GM12864 (cell line): ENCODE data around the gene GAB3.
"Not testable (repeated sequence)": the region's sequence is repeated elsewhere in the genome, so short reads cannot be mapped to it uniquely, and the experiment has no call there.

Source experiments
- DNase-seq: peaks from one replicate; pipeline ENCODE4 v3.0.0-alpha.2; 2011; ENCODE audit warnings: low read depth
- H3K4me3 ChIP-seq: 2 replicates; pipeline ENCODE4 v1.5.1; 2011; ENCODE audit warnings: mild to moderate bottlenecking, low read depth, low read length, control low read depth
- CTCF ChIP-seq: IDR thresholded peaks from 2 replicates; pipeline ENCODE4 v1.5.1; 2011; ENCODE audit warnings: low read depth, mild to moderate bottlenecking, moderate library complexity, low read length, control low read depth, inconsistent platforms; ENCODE audit errors: missing control alignments

GAB3 gene

GRCh38 chrX:154695911-154696675 is 54.8 kb downstream of the GAB3 start:
- no peak for TF ChIP-seq CTCF

GRCh38 chrX:154693394-154693793 is 57.5 kb downstream of the GAB3 start:
- TF ChIP-seq CTCF: no peak
- DNase-seq: no peak
- no peak overlapping the region for H3K4me3 ChIP-seq

More at GRCh38 chrX:154695911-154696675, 54.8 kb downstream of the GAB3 start:
- no peak for DNase-seq
- H3K4me3 ChIP-seq: no peak overlapping the region

GRCh38 chrX:154690438-154690837 is 60.4 kb downstream of the GAB3 start:
- DNase-seq, H3K4me3 ChIP-seq: not testable (repeated sequence)

- DNase-seq, H3K4me3 ChIP-seq: not testable (repeated sequence)
These were observed 78.8 kb downstream of the GAB3 start for GRCh38 chrX:154672084-154672483.

GRCh38 chrX:154670848-154671247 is 80.0 kb downstream of the GAB3 start:
- H3K4me3 ChIP-seq, DNase-seq: not testable (repeated sequence)

- H3K4me3 ChIP-seq: no peak overlapping the region
- TF ChIP-seq CTCF: no peak
- DNase-seq: no peak
These were observed 89.0 kb downstream of the GAB3 start for GRCh38 chrX:154661899-154662298.

GRCh38 chrX:154661170-154661569 is 89.7 kb downstream of the GAB3 start:
- no peak overlapping the region for H3K4me3 ChIP-seq
- no peak for TF ChIP-seq CTCF
- DNase-seq: no peak

- DNase-seq: no peak
- no peak overlapping the region for H3K4me3 ChIP-seq
- no peak for TF ChIP-seq CTCF
These were observed 90.3 kb downstream of the GAB3 start for GRCh38 chrX:154660541-154660940.
